Stimulated activated CD4-positive, alpha-beta T cell treated with anti-CD3 and anti-CD28 coated beads, Interleukin-12 subunit alpha, Interleukin-12 subunit beta, amount 100 ng/mL, for 48 hours (primary cell): ENCODE measurements around the gene NCBP1.
"Not testable (repeated sequence)": the region's sequence is repeated elsewhere in the genome, so short reads cannot be mapped to it uniquely, and the experiment has no call there.

Source experiments
- DNase-seq, 3 donors: peaks; one replicate each; pipeline ENCODE4 v3.0.0-alpha.2; 2020; ENCODE audit warnings: low read depth in 2 of 3, low spot score in 1 of 3

Gene NCBP1

DNA sequence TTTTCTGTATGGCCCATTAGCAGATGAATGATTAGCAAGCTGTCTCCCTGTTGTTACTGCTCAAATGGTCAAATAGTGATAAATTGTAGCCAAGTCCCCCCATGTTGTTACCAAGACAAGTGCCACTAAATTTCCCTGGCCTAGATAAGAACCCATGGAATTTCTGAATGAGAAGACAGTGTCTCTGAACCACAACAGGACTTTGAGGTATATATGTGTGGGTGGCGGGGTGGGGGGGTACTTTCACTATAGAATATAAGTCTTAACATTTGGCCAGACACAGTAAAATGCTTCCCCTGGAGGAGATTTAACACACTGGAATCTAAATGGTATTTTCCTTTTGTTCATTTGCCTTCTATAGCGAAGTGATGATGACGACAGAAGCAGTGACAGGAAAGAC, 34.9 kb downstream of the NCBP1 start:
- peak in 1 of 3 donors; percentile 13 for DNase-seq

DNA sequence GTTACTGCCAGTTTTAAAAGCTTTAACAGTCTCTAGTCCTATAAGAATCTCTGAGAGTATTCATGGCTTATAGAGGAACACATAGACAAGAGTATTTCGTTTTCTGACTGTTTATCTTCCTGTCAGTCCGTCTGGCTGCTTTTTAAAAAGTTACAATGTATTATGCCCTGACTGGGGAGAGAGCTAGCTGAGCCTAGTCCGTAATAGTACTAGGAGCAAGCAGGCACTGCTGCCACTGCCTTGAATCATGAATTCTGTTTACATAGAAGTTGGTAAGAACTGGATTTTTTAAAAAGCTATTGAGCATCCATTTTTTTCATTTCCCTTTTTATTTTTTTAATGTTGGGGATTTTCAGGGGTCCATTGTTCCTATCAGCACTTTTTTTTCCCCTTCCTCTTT, 37.0 kb downstream of the NCBP1 start:
- no peak for DNase-seq

DNA sequence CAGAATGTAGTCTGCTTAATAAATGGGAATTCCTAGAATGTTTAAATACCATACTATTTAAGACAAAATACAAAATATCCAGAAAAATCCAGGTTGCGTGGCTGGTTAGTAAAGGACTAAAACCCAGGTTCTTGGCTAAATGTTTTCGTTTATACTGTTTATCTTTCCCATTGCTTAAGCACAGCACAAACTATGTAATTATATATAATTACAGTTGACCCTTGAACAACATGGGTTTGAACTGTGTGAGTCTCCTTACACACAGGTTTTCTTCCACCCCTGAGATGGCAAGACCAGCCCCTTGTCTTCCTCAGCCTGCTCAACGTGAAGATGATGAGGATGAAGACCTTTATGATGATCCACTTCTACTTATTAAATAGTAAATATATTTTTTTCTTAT, 38.8 kb downstream of the NCBP1 start:
- no peak for DNase-seq

- DNase-seq = no peak
Observed at GRCh38 chr9:97673922-97674321, 40.3 kb downstream of the NCBP1 start.

- no peak for DNase-seq
Observed at GRCh38 chr9:97675655-97676054, 42.0 kb downstream of the NCBP1 start.

- no peak for DNase-seq
Observed at GRCh38 chr9:97682242-97682641, 48.6 kb downstream of the NCBP1 start.

- no peak for DNase-seq
Observed at GRCh38 chr9:97688654-97689053, 55.0 kb downstream of the NCBP1 start.

DNA sequence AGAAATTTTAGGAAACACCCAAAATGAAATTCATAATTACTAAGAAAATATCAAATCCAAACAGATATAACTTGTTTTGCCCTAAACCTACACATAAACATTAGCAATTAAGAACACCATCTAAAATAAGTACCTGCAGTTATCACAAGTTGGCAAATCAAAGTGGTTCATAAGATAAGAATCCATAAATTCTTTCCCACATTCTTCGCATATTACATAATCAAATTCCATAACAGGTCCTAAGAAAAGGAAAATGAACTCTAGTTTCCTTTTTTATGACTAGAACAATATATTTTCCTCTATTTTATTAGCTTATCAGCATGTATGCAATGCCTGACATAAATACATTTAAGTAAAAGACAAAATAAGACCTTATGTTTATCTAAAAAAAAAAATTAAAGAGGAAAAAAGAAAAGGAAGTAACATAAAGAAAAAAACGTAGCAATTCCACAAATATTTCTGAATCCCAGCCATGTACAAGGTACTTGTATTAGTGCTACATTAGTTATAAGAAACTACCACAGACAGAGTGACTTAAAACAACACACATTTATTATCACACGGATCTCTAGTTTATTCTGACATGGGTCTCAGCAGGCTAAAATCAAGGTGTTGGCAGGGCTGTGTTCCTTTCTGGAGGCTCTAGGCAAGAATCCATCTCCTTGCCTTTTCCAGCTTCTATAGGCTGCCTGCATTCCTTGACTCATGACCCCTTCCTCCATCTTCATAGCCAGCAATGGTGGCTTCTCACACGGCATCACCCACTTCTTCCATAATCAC, 56.0 kb downstream of the NCBP1 start:
- no peak for DNase-seq

DNA sequence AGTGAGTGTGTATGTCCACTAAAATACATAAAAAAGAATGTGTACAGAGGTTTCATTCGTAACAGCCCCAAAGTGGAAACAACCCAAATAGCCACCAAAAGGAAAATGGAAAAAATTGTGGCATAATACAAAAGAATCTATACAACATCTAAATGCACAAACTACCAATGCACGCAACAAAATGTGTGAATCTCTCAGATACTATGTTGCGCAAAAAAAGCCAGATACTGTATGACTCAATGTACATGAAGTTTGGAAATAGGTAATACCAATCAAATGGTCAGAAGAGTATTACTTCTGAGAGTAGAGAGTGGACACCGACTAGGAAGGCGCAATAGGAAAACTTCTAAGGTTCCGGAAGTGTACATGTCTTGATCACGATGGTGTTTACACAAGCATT, 61.1 kb downstream of the NCBP1 start:
- DNase-seq = no peak

DNA sequence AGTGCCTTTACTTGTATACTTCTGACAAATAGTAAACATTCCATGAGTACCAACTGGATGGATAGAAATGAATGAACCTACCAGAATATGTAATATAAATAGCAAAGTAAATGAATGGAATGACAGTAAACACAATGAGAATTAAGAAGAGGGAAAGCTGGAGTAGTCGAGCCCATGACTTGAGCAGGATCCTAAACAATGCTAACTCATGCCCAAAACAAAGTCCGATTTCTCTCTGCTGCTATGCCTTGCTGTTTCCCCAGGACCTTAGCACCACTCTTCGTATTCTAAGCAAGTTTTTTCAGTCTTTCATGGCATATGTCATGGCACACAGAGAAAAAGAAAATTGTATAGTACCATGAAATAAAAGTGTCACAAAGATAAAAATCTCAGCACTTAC, 61.8 kb downstream of the NCBP1 start:
- no peak for DNase-seq

- no peak for DNase-seq
Observed at GRCh38 chr9:97695995-97696802, 62.6 kb downstream of the NCBP1 start.

DNA sequence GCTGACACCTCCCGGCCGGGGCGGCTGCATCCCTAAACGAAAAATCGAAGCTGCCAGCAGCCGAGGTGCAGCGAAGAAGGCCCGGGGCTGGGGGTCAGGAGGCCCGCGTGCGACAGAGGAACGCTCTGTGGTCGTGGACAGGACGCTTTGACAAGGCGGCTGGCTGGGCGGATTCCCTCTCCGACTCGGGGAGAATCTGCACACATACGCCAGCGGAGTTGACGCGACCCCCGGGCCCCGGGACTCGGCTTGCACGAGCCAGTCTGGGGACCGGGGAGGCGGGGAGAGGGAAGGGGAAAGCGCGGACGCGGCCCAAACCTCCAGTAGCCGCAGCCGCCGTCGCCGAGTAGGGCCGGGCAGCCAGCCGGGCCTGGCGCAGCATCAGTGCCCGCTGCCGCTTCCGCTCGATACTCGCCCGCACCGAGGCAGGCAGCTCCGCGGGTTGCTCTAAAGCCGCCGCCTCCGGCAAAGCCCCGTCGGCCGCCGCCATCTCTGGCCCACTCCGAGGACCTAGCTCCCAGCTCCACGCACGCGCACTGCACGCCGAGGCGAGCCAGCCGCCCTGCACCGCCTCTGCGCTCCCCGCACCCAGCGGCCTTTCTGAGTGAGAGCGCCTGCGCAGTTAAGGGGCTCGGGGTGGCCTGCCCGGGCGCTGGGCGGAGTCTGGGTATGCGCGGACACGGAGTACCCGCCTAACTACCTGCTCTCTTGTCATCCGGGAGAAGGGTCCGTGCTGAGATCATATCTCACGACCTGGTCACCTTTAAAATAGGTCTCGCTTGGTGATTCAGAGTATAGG, 63.4 kb downstream of the NCBP1 start, which contains the start of gene XPA:
Gene XPA (minus strand): TSS at position 538 of the 799 bp plus-strand sequence. CDS start 48 bp downstream, at position 490.
- DNase-seq = peak; percentile 91 to 96 (median 93)

DNA sequence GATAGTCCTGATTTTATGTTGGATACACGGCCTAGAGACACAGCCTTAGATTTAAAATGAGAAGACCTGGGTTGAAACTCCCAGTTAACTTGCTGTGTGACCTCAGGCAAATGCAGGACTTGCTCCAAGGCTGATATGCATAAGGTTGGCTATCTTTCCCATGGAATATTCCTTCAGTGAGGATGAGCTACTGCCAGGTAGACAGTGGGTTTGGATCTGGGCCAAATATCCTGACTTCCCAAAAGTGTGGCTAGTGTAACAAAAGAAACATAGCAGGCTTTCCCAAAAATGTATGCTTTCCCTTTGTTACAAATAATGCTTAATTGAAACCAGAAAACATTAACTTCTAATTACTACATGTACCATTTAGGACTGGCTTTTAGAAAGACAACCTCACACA, 64.2 kb downstream of the NCBP1 start:
- no peak for DNase-seq

DNA sequence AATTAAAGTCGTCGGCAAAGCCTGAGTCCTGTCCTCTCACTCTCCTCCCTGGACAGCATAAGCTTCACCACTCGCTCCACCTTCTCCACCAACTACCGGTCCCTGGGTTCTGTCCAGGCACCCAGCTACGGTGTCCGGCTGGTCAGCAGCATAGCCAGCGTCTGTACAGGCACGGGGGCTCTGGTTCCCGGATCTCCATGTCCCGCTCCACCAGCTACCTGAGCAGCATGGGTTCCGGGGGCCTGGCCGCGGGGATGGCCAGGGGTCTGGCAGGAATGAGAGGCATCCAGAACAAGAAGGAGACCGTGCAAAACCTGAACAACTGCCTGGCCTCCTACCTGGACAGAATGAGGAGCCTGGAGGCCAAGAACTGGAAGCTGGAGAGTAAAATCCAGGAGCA, 65.2 kb downstream of the NCBP1 start:
- DNase-seq = no peak

- DNase-seq = not testable (repeated sequence)
Observed at GRCh38 chr9:97699281-97699680, 65.7 kb downstream of the NCBP1 start.

DNA sequence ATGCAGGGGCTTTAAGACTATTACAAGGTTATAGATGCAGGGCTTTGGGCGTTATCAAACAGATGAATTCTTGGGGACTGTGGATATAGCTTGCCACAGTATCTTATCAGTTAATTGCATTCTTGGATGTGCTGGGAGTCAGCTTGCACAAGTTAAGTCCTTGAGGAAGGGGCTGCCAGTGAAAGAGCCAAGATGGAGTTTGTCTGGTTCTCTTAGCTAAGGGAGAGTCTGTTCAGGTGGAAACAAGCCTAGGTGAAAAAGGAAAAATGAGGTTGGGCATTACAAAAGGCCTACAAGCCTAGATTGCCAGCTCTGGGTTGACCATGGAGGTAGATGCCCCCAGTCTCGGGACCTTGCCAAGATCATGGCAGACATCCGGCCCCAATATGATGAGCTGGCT, 66.2 kb downstream of the NCBP1 start:
- DNase-seq = not testable (repeated sequence)

GRCh38 chr9:97703437-97704344, 70.1 kb downstream of the NCBP1 start:
- peak in 2 of 3 donors; percentile 21 to 27 for DNase-seq

DNA sequence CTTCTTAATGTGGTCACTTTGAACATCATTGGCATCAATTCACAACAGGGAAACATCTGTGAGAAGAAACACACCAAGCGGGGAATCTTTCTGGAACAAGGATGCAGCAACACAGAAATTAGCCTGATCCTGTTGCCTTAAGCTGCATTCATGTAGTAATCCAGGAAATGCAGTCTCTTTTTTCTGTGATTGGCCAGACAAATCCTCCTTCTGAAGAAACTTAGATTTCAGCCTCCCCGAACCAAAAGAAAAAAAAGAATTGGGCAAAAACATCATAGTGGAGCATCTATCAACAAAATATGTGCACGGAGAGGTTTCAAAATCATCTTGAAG, 70.7 kb downstream of the NCBP1 start:
- DNase-seq = no peak

DNA sequence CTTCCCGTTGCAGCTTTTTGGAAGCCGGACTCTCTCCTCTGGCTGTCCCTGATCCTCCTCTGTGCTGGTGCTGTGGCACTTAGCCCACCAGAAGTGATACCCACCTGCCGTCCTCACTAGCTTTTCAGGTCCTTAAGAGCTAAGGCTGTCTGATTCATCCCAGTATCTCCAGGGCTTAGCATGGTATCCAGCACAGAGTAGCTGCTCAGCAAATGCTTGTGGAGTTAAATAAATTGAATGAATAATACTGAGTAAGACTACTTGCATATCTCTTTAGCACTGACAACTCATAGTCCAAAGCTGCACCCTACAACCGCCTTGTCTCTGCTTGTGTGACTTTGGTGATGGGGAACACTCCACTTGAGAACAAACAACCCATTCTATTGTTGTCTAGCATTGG, 71.2 kb downstream of the NCBP1 start:
- no peak for DNase-seq

GRCh38 chr9:97705354-97705950, 71.8 kb downstream of the NCBP1 start:
- no peak for DNase-seq
